ENCODE measurements around the gene MYO7B. TPM values are rescaled to one million over a fixed set of nuclear protein-coding genes. Genes with fewer than 3 reads are reported as not detected.

MYO7B gene
- total and polyA plus RNA-seq, 9 of the 15 experiments (the other 6 are each of a cell fraction or from before 2014, with no cell fraction given), result 0.08 TPM; not detected in 8

DNA sequence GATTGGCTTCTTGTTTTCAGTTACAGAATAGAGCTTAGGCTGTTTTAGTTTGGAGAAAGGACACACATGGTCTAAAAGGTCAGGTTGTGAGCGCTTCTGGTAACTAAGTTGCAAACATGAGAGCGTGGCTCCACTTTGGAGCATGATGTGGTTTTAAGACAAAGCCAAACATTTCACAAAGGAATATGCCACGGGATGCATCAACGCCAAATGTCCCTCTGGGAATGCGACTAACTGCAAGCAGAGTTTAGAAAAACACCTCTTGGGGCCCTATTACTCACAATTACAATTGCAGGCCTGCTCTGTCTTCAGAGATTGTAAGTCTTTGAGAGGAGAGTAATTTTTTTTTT is 25.4 kb downstream of the MYO7B start:
- intact Hi-C loops (cut with micrococcal nuclease), result no loop called here

More for the DNA sequence above, 25.4 kb downstream of the MYO7B start:
- no peaks in the 10 kb centered on the region for H3K36me3 ChIP-seq (ENCODE audit: control insufficient read depth, insufficient read depth, low read length)
- peaks cover 34 to 65% of the 10 kb centered on the region in 2 experiments for H3K27me3 ChIP-seq (ENCODE audit: control insufficient read depth in 2 of 2, insufficient read depth in 2 of 2, low read length in 2 of 2)
- in situ Hi-C loops (cut with MboI), result no loop called here
- no peaks in the 10 kb centered on the region for H4K20me1 ChIP-seq (replicated peaks; ENCODE audit: control insufficient read depth, insufficient read depth, low read length)
- TF ChIP-seq ZNF311 (CRISPR knock-in tag; IDR thresholded peaks at IDR 0.05) (no peak), ZNF133 (CRISPR knock-in tag; IDR thresholded peaks at IDR 0.05) (no peak), CHD7 (IDR thresholded peaks at IDR 0.05; ENCODE audit: low read depth, low read length) (no peak), HMGXB4 (CRISPR knock-in tag; IDR thresholded peaks at IDR 0.05) (no peak)
- H3K9me1 ChIP-seq (ENCODE audit: control insufficient read depth, insufficient read depth, low read length), result no peaks in the 10 kb centered on the region
- 3% methylated on average over 5 of the region's 5 CpGs for WGBS (ENCODE audit: insufficient coverage, low coverage, missing lambda C conversion rate)
- H3K4me3 ChIP-seq, result no peak overlapping the region
- no peak overlapping the region for H2AFZ ChIP-seq (ENCODE audit: low read depth, low read length)
- no peak overlapping the region for H3K4me2 ChIP-seq (ENCODE audit: insufficient read depth, low read length)
- no peak overlapping the region for H3K9ac ChIP-seq (ENCODE audit: insufficient read depth in 1 of 2, low read depth in 2 of 2, low read length in 2 of 2)
- 0 out of 5 replicates have a peak, but pooled peaks cover 0 to 3% of the 10 kb centered on the region in 2 experiments for H3K4me1 ChIP-seq (replicated peaks in 1 of 2; ENCODE audit: control insufficient read depth in 2 of 2, insufficient read depth in 2 of 2, low read length in 2 of 2)
- ChIA-PET CTCF (ENCODE audit: low intra/inter-chr PET ratio) (no interaction called here), POLR2A (no interaction called here)
- H3K9me3 ChIP-seq (replicated peaks; ENCODE audit: control insufficient read depth, insufficient read depth, low read depth, low read length), result no peaks in the 10 kb centered on the region
- no peak for FAIRE-seq
- DNase-seq (ENCODE audit: extremely low read depth in 1 of 4, low spot score in 3 of 4), result no peak
- no peak overlapping the region for H3K27ac ChIP-seq (ENCODE audit: extremely low read depth, low read depth, low read length)
- ATAC-seq, result no peak
- no peaks in the 10 kb centered on the region for H3K79me2 ChIP-seq (ENCODE audit: control insufficient read depth, insufficient read depth, low read length)
- no TSS peak for BruUV-seq (replicated peaks)

Measured in K562 (cell line).